Natural killer cell (primary cell): Measurements from ENCODE around the gene OR14A2. TPM values are rescaled to one million over a fixed set of nuclear protein-coding genes. Genes with fewer than 3 reads are reported as not detected.
"Not testable (repeated sequence)": the region's sequence is repeated elsewhere in the genome, so short reads cannot be mapped to it uniquely, and the experiment has no call there.

Experiments used
- ATAC-seq, 3 donors: fragments of 150-1000 bp in 2 of 3; fragments of 200-7000 bp in 1 of 3; cut with Tn5 transposase; 1 replicate in 1 of 3; 2 replicates in 2 of 3; pipeline ENCODE4 v1.10.0; 2021; ENCODE audit warnings: mild to moderate bottlenecking in 2 of 3, moderate library complexity in 2 of 3
- DNase-seq, 2 donors: peaks; one replicate each; pipeline versions ENCODE4 v3.0.0 to v3.0.0-alpha.2; 2013 to 2021; ENCODE audit warnings: mixed read lengths in 1 of 2
- H3K27ac ChIP-seq: one replicate; pipeline ENCODE4 v1.5.1; 2013; ENCODE audit warnings: mild to moderate bottlenecking, low read length
- H3K27me3 ChIP-seq: one replicate; pipeline ENCODE4 v1.6.1; 2013; ENCODE audit warnings: low read length; ENCODE audit not compliant: control insufficient read depth, insufficient read depth
- H3K36me3 ChIP-seq: one replicate; pipeline ENCODE4 v1.6.1; 2013; ENCODE audit warnings: low read length; ENCODE audit not compliant: control insufficient read depth, insufficient read depth
- H3K4me1 ChIP-seq: one replicate; pipeline ENCODE4 v1.6.1; 2013; ENCODE audit warnings: low read length; ENCODE audit not compliant: control insufficient read depth, insufficient read depth
- H3K4me3 ChIP-seq: one replicate; pipeline ENCODE4 v1.5.1; 2013; ENCODE audit warnings: low read length
- H3K9me3 ChIP-seq: one replicate; pipeline ENCODE4 v1.6.1; 2013; ENCODE audit warnings: low read length; ENCODE audit not compliant: control insufficient read depth, insufficient read depth
- H3K27ac Mint-ChIP-seq, 2 donors: one replicate each; pipeline ENCODE4 v1.8.0; 2022; ENCODE audit warnings: mild to moderate bottlenecking in 2 of 2, mixed read lengths in 2 of 2, moderate library complexity in 1 of 2
- H3K27me3 Mint-ChIP-seq, 2 donors: one replicate each; pipeline ENCODE4 v1.8.0; 2022; ENCODE audit warnings: low read depth in 2 of 2, mixed read lengths in 2 of 2
- H3K36me3 Mint-ChIP-seq: one replicate; pipeline ENCODE4 v1.8.0; 2022; ENCODE audit warnings: mixed read lengths
- H3K4me1 Mint-ChIP-seq, 2 donors: one replicate each; pipeline ENCODE4 v1.8.0; 2022; ENCODE audit warnings: mixed read lengths in 2 of 2
- H3K4me3 Mint-ChIP-seq: one replicate; pipeline ENCODE4 v1.8.0; 2022; ENCODE audit warnings: mild to moderate bottlenecking, moderate library complexity, mixed read lengths
- H3K9me3 Mint-ChIP-seq, 2 donors: one replicate each; pipeline ENCODE4 v1.8.0; 2022; ENCODE audit warnings: mixed read lengths in 2 of 2
- WGBS: methylation state at CpG from one replicate; pipeline ENCODE4 v1.1.7; 2013; ENCODE audit warnings: missing lambda C conversion rate; ENCODE audit not compliant: insufficient coverage; 5-methylcytosine and 5-hydroxymethylcytosine counted together
- intact Hi-C: fragments of 100-400 bp; cut with micrococcal nuclease; formaldehyde crosslinking; loops from one replicate; pipeline ENCODE4 v1.14.2; 2022
- total RNA-seq, 4 donors: library from RNA; stranded (reverse); fragments of 120-200 nt in 1 of 4; gene quantifications; one replicate each; pipeline versions ENCODE4 v1.2.3 to v1.2.4, GENCODE V29; 2013 to 2022
- TF ChIP-seq, protein P1 (sequence below): fragments of 200-600 bp; IDR thresholded peaks from one replicate; pipeline ENCODE4 v1.8.0; 2022; ENCODE audit warnings: antibody characterized with exemption

OR14A2 gene
- total RNA-seq, 3 donors from 2014 or later (not counting 1 experiment from before 2014, with no cell fraction given), result not detected

DNA sequence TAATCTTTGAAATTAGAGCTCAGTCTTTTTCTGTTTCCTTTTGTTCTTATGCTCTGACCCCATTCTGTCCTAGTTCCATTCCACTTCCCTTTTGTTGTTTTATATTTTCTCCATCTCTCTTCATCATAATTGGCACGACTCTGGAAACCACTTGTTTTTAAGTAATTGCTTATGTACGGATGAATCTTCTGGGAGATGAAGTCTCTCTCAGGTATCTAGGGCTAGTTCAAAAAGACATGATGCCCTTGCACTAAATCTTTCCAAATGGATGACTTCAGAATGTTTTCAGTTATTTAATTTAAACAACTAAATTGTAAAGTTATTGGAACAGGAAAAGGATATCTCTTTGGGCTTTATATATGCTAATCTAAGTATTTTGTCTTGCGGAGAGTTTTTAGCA is 31.4 kb downstream of the OR14A2 start, which contains the start of gene OR6F1:
TSS of gene OR6F1 (minus strand) at position 101 of the 400 bp plus-strand sequence. CDS start 3,891 bp downstream, outside the sequence.
- H3K4me3 Mint-ChIP-seq, result no peak within 1 kb of the TSS
- TF ChIP-seq, protein P1, sequence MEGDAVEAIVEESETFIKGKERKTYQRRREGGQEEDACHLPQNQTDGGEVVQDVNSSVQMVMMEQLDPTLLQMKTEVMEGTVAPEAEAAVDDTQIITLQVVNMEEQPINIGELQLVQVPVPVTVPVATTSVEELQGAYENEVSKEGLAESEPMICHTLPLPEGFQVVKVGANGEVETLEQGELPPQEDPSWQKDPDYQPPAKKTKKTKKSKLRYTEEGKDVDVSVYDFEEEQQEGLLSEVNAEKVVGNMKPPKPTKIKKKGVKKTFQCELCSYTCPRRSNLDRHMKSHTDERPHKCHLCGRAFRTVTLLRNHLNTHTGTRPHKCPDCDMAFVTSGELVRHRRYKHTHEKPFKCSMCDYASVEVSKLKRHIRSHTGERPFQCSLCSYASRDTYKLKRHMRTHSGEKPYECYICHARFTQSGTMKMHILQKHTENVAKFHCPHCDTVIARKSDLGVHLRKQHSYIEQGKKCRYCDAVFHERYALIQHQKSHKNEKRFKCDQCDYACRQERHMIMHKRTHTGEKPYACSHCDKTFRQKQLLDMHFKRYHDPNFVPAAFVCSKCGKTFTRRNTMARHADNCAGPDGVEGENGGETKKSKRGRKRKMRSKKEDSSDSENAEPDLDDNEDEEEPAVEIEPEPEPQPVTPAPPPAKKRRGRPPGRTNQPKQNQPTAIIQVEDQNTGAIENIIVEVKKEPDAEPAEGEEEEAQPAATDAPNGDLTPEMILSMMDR, result no peak
- H3K36me3 ChIP-seq, result no peaks in the 10 kb centered on the region
- H3K9me3 Mint-ChIP-seq, result peaks cover 6% of the 10 kb centered on the region in 2 donors
- DNase-seq (no peak), ATAC-seq (no peak)
- H3K27me3 ChIP-seq, result no peaks in the 10 kb centered on the region
- intact Hi-C loops, result no loop called here
- no peaks in the 10 kb centered on the region for H3K36me3 Mint-ChIP-seq
- no peak within 1 kb of the TSS for H3K27ac Mint-ChIP-seq
- H3K4me3 ChIP-seq, result no peak within 1 kb of the TSS
- H3K9me3 ChIP-seq, result peaks cover 5% of the 10 kb centered on the region
- H3K4me1 Mint-ChIP-seq, result no peaks in the 10 kb centered on the region
- 100% methylated on average over 1 of the region's 3 CpGs for WGBS
- H3K27ac ChIP-seq, result no peak within 1 kb of the TSS
- no peaks in the 10 kb centered on the region for H3K27me3 Mint-ChIP-seq
- no peaks in the 10 kb centered on the region for H3K4me1 ChIP-seq

DNA sequence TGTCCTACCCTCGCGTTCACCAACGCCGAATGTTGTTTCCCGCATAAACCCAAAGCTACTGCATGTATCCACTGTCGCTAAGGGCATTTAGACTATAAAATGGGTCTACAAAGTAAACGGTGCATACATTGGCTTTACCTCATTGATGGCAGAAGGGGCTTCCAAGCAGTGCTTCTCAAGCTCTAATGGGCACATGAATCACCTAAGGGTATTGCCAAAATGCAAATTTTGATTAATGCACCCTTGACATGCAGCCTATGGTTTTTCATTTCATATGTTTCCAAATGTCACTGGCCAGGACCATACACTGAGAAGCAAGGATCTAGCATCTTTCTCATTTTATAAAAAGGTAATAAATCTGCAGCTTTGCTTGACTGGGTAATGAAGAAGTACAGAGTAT is 34.2 kb downstream of the OR14A2 start:
- no peak overlapping the region for H3K27ac ChIP-seq
- no peak overlapping the region for H3K27ac Mint-ChIP-seq
- no peak overlapping the region for H3K4me3 ChIP-seq
- TF ChIP-seq, protein P1, result no peak
- H3K27me3 ChIP-seq, result no peaks in the 10 kb centered on the region
- no peaks in the 10 kb centered on the region for H3K27me3 Mint-ChIP-seq
- no peaks in the 10 kb centered on the region for H3K4me1 Mint-ChIP-seq
- 92% methylated on average over 7 of the region's 7 CpGs for WGBS
- no peaks in the 10 kb centered on the region for H3K36me3 ChIP-seq
- no peaks in the 10 kb centered on the region for H3K9me3 ChIP-seq
- no peaks in the 10 kb centered on the region for H3K4me1 ChIP-seq
- peaks cover 9% of the 10 kb centered on the region in 2 donors for H3K9me3 Mint-ChIP-seq
- H3K4me3 Mint-ChIP-seq, result no peak overlapping the region
- ATAC-seq (no peak), DNase-seq (no peak)
- H3K36me3 Mint-ChIP-seq, result no peaks in the 10 kb centered on the region
- intact Hi-C loops, result no loop called here

DNA sequence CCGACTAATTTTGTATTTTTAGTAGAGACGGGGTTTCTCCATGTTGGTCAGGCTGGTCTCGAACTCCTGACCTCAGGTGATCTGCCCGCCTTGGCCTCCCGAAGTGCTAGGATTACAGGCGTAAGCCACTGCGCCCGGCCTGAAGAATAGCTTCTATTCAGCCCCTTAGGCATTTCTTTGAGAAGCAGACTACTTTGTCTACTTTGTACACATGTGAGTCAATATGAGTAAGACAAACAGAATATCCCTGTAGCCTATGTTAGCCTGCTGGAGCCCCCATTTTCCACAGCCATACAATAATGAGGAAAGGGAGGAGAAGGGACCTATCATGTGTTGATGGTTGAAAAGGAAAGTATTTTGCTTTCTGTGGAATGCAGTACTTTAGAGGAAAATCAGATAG is 37.3 kb downstream of the OR14A2 start:
- H3K27ac Mint-ChIP-seq, H3K9me3 ChIP-seq, intact Hi-C loops, H3K27me3 Mint-ChIP-seq, H3K4me3 ChIP-seq, H3K4me1 ChIP-seq, H3K4me3 Mint-ChIP-seq, H3K27ac ChIP-seq, H3K4me1 Mint-ChIP-seq, H3K27me3 ChIP-seq, ATAC-seq, H3K9me3 Mint-ChIP-seq, DNase-seq, H3K36me3 ChIP-seq, H3K36me3 Mint-ChIP-seq: not testable (repeated sequence)
- WGBS, result 93% methylated on average over 8 of the region's 8 CpGs

DNA sequence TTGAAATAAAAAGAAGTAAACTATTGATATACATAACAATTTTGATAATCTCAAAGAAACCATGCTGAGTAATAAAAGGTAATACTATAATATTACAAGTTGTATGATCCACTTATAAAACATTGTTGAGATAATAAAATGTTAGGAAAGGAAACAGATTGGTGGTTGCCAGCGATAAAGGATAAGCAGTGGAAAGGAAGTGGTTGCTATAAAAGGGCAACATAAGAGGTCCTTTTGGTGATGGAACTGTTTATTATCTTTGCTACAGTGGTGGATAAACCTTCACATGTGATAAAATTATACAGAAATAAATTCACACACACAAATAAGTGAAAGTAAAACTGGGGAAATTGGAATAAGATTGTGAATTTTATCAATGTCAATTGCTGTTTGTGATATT is 46.6 kb downstream of the OR14A2 start:
- no peaks in the 10 kb centered on the region for H3K27me3 Mint-ChIP-seq
- intact Hi-C loops, result no loop called here
- Histone ChIP-seq H3K27ac (no peak overlapping the region), H3K4me3 (no peak overlapping the region), H3K9me3 (no peaks in the 10 kb centered on the region), H3K36me3 (no peaks in the 10 kb centered on the region), H3K4me1 (no peaks in the 10 kb centered on the region), H3K27me3 (no peaks in the 10 kb centered on the region)
- TF ChIP-seq, protein P1, result no peak
- H3K4me3 Mint-ChIP-seq, result no peak overlapping the region
- peaks cover 3 to 4% of the 10 kb centered on the region in 2 donors for H3K9me3 Mint-ChIP-seq
- ATAC-seq (no peak), DNase-seq (no peak)
- no peaks in the 10 kb centered on the region for H3K4me1 Mint-ChIP-seq
- H3K27ac Mint-ChIP-seq, result no peak overlapping the region
- WGBS, result 0% methylated on average over 1 of the region's 1 CpG
- H3K36me3 Mint-ChIP-seq, result peaks cover 5% of the 10 kb centered on the region
